Glutamatergic neuron (in vitro differentiated cells): ENCODE results near the gene CHRND. TPM values are rescaled to one million over a fixed set of nuclear protein-coding genes. Genes with fewer than 3 reads are reported as not detected.

Source experiments
- DNase-seq: peaks from one replicate; pipeline ENCODE4 v3.0.0; 2022
- H3K27ac Mint-ChIP-seq: one replicate; pipeline ENCODE4 v1.8.0; 2020; ENCODE audit warnings: mild to moderate bottlenecking, mixed read lengths, inconsistent platforms; ENCODE audit not compliant: unreplicated experiment
- H3K27me3 Mint-ChIP-seq: one replicate; pipeline ENCODE4 v1.8.0; 2020; ENCODE audit warnings: mild to moderate bottlenecking, moderate library complexity, mixed read lengths, inconsistent platforms; ENCODE audit not compliant: unreplicated experiment
- H3K36me3 Mint-ChIP-seq: one replicate; pipeline ENCODE4 v1.8.0; 2020; ENCODE audit warnings: mild to moderate bottlenecking, mixed read lengths, inconsistent platforms; ENCODE audit not compliant: unreplicated experiment
- H3K4me1 Mint-ChIP-seq: one replicate; pipeline ENCODE4 v1.8.0; 2020; ENCODE audit warnings: mild to moderate bottlenecking, low read depth, mixed read lengths, inconsistent platforms; ENCODE audit not compliant: unreplicated experiment
- H3K4me3 Mint-ChIP-seq: one replicate; pipeline ENCODE4 v1.8.0; 2020; ENCODE audit warnings: mild to moderate bottlenecking, mixed read lengths, inconsistent platforms; ENCODE audit not compliant: unreplicated experiment
- H3K9me3 Mint-ChIP-seq: one replicate; pipeline ENCODE4 v1.8.0; 2020; ENCODE audit warnings: mild to moderate bottlenecking, moderate library complexity, mixed read lengths, inconsistent platforms; ENCODE audit not compliant: unreplicated experiment
- total RNA-seq: library from RNA; stranded (reverse); fragmentation: NEBNext Ultra II Directional; extraction: Animal tissue kit (Norgen Biotek cat#: 25700); gene quantifications from one replicate; pipeline ENCODE4 v1.2.1, GENCODE V29; 2021; ENCODE audit not compliant: unreplicated experiment
- TF ChIP-seq, protein P1 (sequence below): fragments of 200-600 bp; sonication (generic); IDR thresholded peaks from one replicate; pipeline ENCODE4 v1.5.0; 2021; ENCODE audit not compliant: partially characterized antibody, unreplicated experiment

The CHRND gene
- total RNA-seq, 1 donor from 2014 or later = 2.2 TPM

DNA sequence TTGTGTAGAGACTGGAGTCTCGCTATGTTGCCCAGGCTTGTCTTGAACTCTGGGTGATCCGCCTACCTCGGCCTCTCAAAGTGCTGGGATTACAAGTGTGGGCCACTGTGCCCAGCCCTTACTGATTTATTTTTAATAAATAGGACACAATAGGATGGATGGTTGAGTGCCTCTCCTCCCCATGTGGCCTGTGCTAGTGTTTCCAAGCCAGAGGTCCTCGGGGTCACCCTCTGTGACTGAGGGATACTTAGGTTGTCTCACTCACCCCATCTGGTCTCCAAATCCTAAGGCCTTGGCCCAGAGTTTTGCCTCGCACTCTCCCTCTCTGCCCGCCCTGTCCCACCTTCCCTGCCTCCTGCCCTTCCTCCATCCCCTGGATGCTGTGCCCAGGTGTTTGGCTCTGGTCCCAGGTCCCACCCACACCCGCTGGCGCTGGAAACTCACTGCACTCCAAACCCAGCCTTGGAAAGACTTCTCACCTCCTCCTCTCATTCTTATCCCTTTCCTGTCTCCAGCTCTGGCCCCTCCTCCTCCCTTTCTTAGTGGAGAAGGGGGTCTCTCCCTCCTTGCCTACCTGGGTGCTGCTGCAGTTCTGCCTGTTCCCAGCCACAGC, 33.6 kb upstream of the CHRND start:
- Mint-ChIP-seq H3K27ac (no peak overlapping the region), H3K27me3 (peaks cover 22% of the 10 kb centered on the region), H3K4me1 (peaks cover 3% of the 10 kb centered on the region), H3K4me3 (no peak overlapping the region), H3K9me3 (peaks cover 5% of the 10 kb centered on the region), H3K36me3 (no peaks in the 10 kb centered on the region)
- TF ChIP-seq, protein P1, sequence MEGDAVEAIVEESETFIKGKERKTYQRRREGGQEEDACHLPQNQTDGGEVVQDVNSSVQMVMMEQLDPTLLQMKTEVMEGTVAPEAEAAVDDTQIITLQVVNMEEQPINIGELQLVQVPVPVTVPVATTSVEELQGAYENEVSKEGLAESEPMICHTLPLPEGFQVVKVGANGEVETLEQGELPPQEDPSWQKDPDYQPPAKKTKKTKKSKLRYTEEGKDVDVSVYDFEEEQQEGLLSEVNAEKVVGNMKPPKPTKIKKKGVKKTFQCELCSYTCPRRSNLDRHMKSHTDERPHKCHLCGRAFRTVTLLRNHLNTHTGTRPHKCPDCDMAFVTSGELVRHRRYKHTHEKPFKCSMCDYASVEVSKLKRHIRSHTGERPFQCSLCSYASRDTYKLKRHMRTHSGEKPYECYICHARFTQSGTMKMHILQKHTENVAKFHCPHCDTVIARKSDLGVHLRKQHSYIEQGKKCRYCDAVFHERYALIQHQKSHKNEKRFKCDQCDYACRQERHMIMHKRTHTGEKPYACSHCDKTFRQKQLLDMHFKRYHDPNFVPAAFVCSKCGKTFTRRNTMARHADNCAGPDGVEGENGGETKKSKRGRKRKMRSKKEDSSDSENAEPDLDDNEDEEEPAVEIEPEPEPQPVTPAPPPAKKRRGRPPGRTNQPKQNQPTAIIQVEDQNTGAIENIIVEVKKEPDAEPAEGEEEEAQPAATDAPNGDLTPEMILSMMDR = no peak
- DNase-seq = no peak

DNA sequence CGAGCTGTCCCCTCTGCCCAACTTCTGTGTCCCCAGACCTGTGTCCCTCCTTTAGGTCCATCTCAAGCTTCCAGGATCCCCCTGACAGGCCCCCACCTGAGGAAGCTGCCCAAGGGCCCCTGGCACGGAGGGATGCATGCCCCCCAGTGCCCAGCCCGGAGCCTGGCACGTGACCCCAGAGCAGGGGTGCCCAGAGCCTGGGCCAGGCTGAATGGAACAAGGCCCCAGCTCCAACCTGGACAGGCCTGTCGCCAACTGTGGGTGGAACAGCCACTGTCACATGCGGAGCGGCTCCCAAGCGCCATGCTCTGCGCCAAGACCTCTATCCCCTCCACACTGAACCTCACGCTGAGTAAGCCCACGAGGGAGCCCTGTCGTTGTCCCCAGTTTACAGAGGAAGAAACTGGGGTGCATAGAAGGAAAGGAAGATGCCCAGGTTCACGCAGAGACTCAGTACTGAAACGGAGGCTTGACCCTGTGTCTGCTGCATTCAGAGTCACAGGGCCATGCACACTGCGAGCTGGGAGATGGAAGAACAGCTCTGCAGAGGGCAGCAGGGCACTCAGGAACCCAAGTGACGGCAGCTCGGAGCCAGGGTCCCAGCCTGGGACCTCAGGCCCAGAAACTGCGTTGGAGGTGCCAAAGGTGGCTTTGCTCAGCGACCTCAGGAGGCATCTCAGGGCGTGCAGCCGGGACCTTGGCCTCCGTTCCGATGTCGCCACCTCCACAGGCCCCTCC, 32.8 kb upstream of the CHRND start:
- Mint-ChIP-seq H3K9me3 (peaks cover 5% of the 10 kb centered on the region), H3K4me1 (peaks cover 3% of the 10 kb centered on the region), H3K4me3 (no peak overlapping the region), H3K27me3 (peaks cover 22% of the 10 kb centered on the region), H3K27ac (no peak overlapping the region), H3K36me3 (no peaks in the 10 kb centered on the region)
- no peak for DNase-seq
- TF ChIP-seq, protein P1 = no peak

DNA sequence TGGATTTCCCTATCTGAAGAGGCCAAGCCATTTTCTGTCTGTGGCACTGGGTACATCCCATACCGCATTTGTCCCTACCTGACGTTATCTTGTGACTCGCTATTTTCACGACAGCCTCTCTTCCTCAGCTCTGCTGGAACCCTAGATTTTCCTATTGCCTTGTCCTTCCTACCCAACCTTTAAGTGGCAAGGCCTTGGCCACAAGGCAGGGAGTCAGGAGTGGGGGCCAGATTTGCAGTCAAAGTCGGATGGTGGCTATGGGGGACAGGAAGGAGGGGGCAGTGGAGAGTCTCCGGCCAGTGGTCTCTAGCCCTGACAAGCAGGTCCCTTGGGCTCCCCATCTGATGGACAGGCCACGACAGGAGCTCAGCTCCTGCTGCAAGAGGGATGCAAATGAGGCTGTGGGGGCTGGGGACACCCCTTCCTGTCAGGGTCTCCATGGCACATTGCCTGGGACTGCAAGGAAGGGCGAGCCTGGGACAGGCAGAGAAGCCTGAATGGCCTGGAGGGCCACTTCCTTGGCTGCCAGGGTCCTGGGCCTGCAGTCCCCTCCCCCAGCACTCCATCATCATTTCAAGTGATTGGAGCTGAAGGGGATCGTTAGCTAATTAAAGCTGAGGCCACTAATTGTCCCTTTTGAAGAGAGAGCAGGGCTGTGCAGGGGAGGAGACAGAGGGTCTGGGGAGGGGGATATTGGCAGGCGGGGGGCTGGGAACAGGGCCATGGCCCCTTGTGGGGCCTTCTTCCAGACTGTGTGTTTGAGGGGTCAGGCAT, 32.1 kb upstream of the CHRND start:
- H3K27ac Mint-ChIP-seq = no peak overlapping the region
- TF ChIP-seq, protein P1 = no peak
- H3K4me1 Mint-ChIP-seq = peaks cover 3% of the 10 kb centered on the region
- H3K4me3 Mint-ChIP-seq = no peak overlapping the region
- DNase-seq = no peak
- peaks cover 3% of the 10 kb centered on the region for H3K36me3 Mint-ChIP-seq
- peaks cover 5% of the 10 kb centered on the region for H3K9me3 Mint-ChIP-seq
- H3K27me3 Mint-ChIP-seq = peaks cover 23% of the 10 kb centered on the region

DNA sequence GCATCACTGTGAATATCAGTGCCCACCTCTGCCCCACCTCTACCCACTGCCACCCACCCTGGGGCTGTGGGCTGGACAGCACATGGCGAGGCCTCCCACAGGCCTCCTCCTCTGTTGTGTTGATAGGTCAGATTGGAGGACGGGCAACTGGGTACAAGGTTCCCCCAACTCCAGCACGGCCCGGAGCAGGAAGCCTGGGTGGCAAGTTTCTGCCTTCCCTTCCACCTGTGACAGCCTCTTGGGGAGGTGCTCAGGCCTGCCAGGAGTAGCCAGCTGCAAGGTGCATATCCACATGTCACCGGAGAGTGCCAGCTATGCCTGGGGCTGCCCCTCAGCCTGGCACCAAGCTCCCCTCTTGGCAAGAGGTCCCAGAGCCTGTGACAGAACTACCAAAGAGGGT, 31.4 kb upstream of the CHRND start:
- peaks cover 3% of the 10 kb centered on the region for H3K36me3 Mint-ChIP-seq
- no peak for DNase-seq
- H3K4me3 Mint-ChIP-seq = no peak overlapping the region
- no peak overlapping the region for H3K27ac Mint-ChIP-seq
- TF ChIP-seq, protein P1 = no peak
- peaks cover 16% of the 10 kb centered on the region for H3K27me3 Mint-ChIP-seq
- H3K9me3 Mint-ChIP-seq = peaks cover 4% of the 10 kb centered on the region
- peaks cover 3% of the 10 kb centered on the region for H3K4me1 Mint-ChIP-seq
